Smooth muscle cell (in vitro differentiated cells): ENCODE measurements around the gene ASTL. TPM values are rescaled to one million over a fixed set of nuclear protein-coding genes. Genes with fewer than 3 reads are reported as not detected.

Experiments used
- DNase-seq: peaks from one replicate; lab custom pipeline; 2025; ENCODE audit not compliant: unreplicated experiment; lab: John Stamatoyannopoulos, UW
- H2AFZ ChIP-seq: fragments of 200-600 bp; sonication (generic); 2 replicates; pipeline ENCODE4 v1.6.0; 2016; ENCODE audit warnings: antibody characterized with exemption, low read depth, mild to moderate bottlenecking
- H3F3A ChIP-seq: fragments of 200-600 bp; sonication (generic); 2 replicates; pipeline ENCODE4 v1.6.0; 2017; ENCODE audit warnings: antibody characterized with exemption, low read depth
- H3K27ac ChIP-seq: fragments of 200-600 bp; sonication (generic); 2 replicates; pipeline ENCODE4 v1.5.1; 2016; ENCODE audit warnings: low read depth, mild to moderate bottlenecking
- H3K27me3 ChIP-seq: fragments of 200-600 bp; sonication (generic); 2 replicates; pipeline ENCODE4 v1.6.1; 2016; ENCODE audit warnings: low read depth, mild to moderate bottlenecking
- H3K36me3 ChIP-seq: fragments of 200-600 bp; sonication (generic); 2 replicates; pipeline ENCODE4 v1.5.1; 2016; ENCODE audit warnings: low read depth
- H3K4me1 ChIP-seq: fragments of 200-600 bp; sonication (generic); 2 replicates; pipeline ENCODE4 v1.5.1; 2016; ENCODE audit warnings: low read depth
- H3K4me2 ChIP-seq: fragments of 200-600 bp; sonication (generic); 2 replicates; pipeline ENCODE4 v1.6.0; 2016; ENCODE audit warnings: mild to moderate bottlenecking
- H3K4me3 ChIP-seq: fragments of 200-600 bp; sonication (generic); 2 replicates; pipeline ENCODE4 v1.5.1; 2016; ENCODE audit warnings: mild to moderate bottlenecking
- H3K79me2 ChIP-seq: fragments of 200-600 bp; sonication (generic); 2 replicates; pipeline ENCODE4 v1.6.0; 2016; ENCODE audit warnings: low read depth, mild to moderate bottlenecking
- H3K9ac ChIP-seq: fragments of 200-600 bp; sonication (generic); 2 replicates; pipeline ENCODE4 v1.6.0; 2016; ENCODE audit warnings: low read depth
- H3K9me3 ChIP-seq: fragments of 200-600 bp; sonication (generic); replicated peaks from 2 replicates; pipeline ENCODE4 v1.5.1; 2016; ENCODE audit warnings: low read depth
- H4K20me1 ChIP-seq: fragments of 200-600 bp; sonication (generic); 2 replicates; pipeline ENCODE4 v1.6.0; 2016; ENCODE audit warnings: low read depth
- CTCF ChIP-seq: fragments of 200-600 bp; sonication (generic); IDR thresholded peaks from 2 replicates; pipeline ENCODE4 v1.5.1; 2017; ENCODE audit warnings: borderline replicate concordance, mild to moderate bottlenecking, antibody characterized with exemption; ENCODE audit not compliant: insufficient read depth, poor library complexity, severe bottlenecking
- WGBS: methylation state at CpG from one replicate; pipeline ENCODE4 v1.1.7; 2016; ENCODE audit warnings: low lambda C conversion rate; 5-methylcytosine and 5-hydroxymethylcytosine counted together
- polyA plus RNA-seq: library from polyadenylated mRNA; unstranded; fragments of >200 nt; fragmentation: Nextera tagmentation; extraction: Ambion mirVana; gene quantifications from 2 replicates; pipeline ENCODE4 v1.2.1, GENCODE V29; 2016
- total RNA-seq: library from RNA; depleted of rRNA; stranded (reverse); fragments of >200 nt; gene quantifications from 2 replicates; pipeline ENCODE4 v1.2.3, GENCODE V29; 2014

ASTL gene
- total and polyA plus RNA-seq, 2 experiments from 2014 or later, result 0.40 TPM; not detected in 1

DNA sequence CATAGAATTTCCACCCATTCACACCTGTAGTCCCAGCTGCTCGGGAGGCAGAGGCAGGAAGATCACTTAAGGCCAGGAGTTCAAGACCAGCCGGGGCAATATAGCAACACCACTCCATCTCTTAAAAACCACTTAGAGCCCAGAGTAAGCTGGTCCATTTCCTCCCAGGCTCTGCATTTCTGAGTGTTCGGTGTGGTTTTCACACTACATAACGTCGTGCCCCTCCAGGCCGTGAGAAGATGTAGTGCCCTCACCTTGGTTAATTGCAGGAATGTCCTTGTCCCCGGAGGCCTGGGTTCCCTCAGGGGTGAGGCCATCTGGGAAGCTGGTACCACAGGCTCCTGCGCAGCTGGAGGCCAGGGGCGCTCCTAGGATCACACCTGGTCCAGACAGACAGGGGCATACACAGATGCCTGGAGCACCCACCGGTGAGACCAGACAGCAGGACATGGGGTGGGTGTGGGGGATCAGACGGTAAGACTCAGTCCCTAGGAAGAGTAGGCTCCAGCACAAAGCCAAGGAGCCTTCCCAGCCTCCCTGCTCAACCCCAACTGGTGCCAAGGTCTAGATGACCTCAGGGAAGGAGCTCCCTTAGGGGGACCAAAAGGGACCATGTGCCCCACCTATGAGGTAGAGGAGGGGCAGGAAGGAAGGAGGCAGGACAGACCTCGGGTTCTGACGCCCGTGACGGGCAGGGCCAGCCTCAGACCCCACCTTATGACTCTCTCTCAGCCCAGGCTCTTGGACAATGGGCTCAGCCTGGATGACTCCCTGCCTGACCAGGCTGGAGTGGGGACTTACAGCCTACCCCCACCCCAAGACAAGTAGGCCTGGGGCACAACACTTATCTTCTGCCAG is 752 bp downstream of the ASTL start:
- Histone ChIP-seq H3K4me2 (no peak overlapping the region), H3K27me3 (peaks cover 11% of the 10 kb centered on the region), H3K36me3 (no peaks in the 10 kb centered on the region), H3K4me1 (no peaks in the 10 kb centered on the region), H4K20me1 (no peaks in the 10 kb centered on the region), H3K9me3 (no peaks in the 10 kb centered on the region), H3K79me2 (no peaks in the 10 kb centered on the region), H2AFZ (no peak overlapping the region), H3K9ac (no peak overlapping the region), H3K4me3 (no peak overlapping the region), H3F3A (no peaks in the 10 kb centered on the region), H3K27ac (no peak overlapping the region)
- DNase-seq, result no peak
- TF ChIP-seq CTCF, result no peak
- WGBS, result 86% methylated on average over 15 of the region's 15 CpGs

DNA sequence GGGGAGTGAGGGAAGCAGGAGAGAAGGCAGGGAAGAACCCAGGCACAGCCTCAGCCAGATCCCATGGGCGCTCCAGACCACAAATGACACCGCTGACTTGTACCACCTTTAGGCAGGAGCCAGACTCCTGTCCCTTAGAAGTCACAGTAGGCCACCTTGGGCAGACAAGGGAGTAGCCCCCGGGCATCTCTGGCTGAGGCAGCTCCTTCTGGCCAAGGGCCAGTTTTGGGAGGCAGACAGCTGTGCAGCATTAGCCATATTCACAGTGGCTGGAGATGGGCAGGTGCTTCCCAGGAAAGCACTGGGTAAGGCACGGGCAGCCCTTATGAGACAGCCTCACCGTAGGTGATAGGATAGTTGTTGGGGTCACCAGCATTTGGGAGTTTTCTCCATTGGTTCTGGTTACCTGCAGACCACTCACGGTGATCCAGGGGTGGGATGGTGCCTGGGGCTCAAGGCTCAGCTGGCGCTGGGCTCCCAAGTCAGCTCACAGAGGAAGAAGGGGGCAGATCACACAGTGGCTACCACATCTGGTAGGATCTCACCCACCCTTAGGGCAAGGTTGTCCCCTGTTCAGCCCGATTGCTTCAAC is 2.1 kb downstream of the ASTL start:
- DNase-seq, result no peak
- H3K9me3 ChIP-seq, result no peaks in the 10 kb centered on the region
- H3K9ac ChIP-seq, result no peak overlapping the region
- peaks cover 11% of the 10 kb centered on the region for H3K27me3 ChIP-seq
- no peak overlapping the region for H2AFZ ChIP-seq
- H4K20me1 ChIP-seq, result no peaks in the 10 kb centered on the region
- 98% methylated on average over 8 of the region's 8 CpGs for WGBS
- no peak overlapping the region for H3K4me2 ChIP-seq
- no peak overlapping the region for H3K4me3 ChIP-seq
- H3K27ac ChIP-seq, result no peak overlapping the region
- no peaks in the 10 kb centered on the region for H3K36me3 ChIP-seq
- H3F3A ChIP-seq, result no peaks in the 10 kb centered on the region
- H3K79me2 ChIP-seq, result no peaks in the 10 kb centered on the region
- TF ChIP-seq CTCF, result no peak
- no peaks in the 10 kb centered on the region for H3K4me1 ChIP-seq

DNA sequence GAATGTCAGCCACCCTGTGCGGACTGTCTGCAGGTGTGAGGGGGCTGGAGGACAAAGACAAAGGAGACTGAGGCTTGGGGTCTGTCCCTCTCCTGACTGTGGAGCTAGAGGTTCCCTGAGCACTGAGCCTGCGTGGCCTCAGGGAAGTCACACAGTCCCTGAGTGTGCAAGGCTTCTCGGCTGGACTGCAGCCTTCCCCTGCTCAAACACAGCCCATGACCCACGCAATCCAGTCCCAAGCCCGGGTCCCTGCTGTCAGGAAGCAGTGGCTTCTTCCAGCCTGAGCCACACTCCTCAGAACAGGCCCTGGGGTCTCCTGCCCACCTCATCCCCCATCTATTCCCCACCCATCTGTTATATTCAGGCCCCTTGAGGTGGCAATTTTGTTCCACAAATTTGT is 2.7 kb downstream of the ASTL start:
- Histone ChIP-seq H3K9ac (no peak overlapping the region), H3K79me2 (no peaks in the 10 kb centered on the region), H3K4me1 (no peaks in the 10 kb centered on the region), H3K4me3 (no peak overlapping the region), H3K36me3 (no peaks in the 10 kb centered on the region), H2AFZ (no peak overlapping the region), H3K27me3 (peaks cover 11% of the 10 kb centered on the region), H3K9me3 (no peaks in the 10 kb centered on the region), H3K27ac (no peak overlapping the region), H3F3A (no peaks in the 10 kb centered on the region), H3K4me2 (no peak overlapping the region), H4K20me1 (no peaks in the 10 kb centered on the region)
- 81% methylated on average over 5 of the region's 5 CpGs for WGBS
- no peak for TF ChIP-seq CTCF
- no peak for DNase-seq
